GM18861 (cell line): ENCODE results near the gene MBD4.
"Not testable (repeated sequence)": the region's sequence is repeated elsewhere in the genome, so short reads cannot be mapped to it uniquely, and the experiment has no call there.

Experiments
- ATAC-seq: cut with Tn5 transposase; IDR thresholded peaks from one replicate; pipeline ENCODE4 v1.9.1; 2021; ENCODE audit not compliant: unreplicated experiment

Gene MBD4

GRCh38 chr3:129439817-129440617 lies at the start of gene MBD4, which contains the start of gene IFT122:
Gene MBD4 (minus strand): TSS chr3:129439948. CDS start chr3:129439833, 115 bp downstream.
Gene IFT122 (plus strand): TSS chr3:129440224. CDS start chr3:129440331, 107 bp downstream.
- ATAC-seq: peak; percentile 85

GRCh38 chr3:129489258-129489657 lies 49.5 kb upstream of the MBD4 start:
- not testable (repeated sequence) for ATAC-seq

DNA sequence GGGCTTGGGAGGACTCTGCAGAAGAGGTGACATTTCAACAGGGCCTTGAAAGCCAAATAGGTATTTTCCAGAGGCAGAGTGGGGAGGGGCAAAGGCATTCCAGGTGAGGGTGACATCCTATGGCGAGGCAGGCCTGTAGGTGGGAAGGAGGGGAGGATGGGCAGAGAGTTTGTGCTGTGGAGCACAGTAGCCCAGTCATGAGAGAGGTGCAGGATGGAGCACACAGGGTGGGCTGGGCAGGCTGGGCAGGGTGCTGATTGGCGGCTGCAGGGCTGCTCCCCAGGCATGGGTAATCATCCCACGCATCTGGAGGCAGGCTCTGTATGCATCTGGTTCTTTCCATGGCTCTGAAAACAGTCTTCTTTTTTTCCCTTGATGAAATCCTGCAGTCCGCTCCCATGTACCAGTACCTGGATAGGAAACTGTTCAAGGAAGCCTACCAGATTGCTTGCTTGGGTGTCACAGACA lies 48.2 kb upstream of the MBD4 start:
- ATAC-seq: not testable (repeated sequence)

DNA sequence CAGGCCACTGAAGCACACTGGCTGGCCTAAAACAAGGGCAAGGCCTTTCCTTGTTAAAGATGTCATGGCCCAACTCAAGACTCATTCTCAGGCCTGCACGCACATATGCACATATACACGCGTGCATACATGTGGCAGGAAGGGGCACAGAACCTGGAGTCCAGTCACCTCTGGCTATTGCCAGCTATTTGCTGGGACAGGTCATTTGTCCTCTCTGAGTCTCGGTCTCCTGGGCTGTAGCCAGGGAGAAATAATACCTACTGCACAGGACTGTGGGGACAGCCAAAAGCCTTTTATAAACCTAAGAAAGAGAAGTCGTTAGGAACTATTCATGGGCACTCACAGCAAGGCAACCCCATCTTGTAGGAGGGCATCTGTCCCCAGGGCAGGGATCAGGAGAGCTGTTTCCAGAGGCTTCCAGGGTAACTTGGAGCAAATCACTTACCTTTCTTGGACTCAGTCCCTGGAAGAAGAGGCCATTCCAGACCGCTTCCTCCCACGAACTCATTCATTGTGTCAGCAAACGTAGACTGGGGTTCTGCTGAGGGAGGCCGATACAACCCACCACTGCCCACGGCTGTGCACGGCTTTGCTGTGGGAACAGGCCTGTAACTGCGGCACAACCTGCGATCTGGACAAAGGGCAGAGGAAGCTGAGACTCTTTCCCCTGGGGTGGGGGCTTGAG lies 47.6 kb upstream of the MBD4 start:
- ATAC-seq: no peak

GRCh38 chr3:129486664-129487035 lies 46.9 kb upstream of the MBD4 start:
- no peak for ATAC-seq

DNA sequence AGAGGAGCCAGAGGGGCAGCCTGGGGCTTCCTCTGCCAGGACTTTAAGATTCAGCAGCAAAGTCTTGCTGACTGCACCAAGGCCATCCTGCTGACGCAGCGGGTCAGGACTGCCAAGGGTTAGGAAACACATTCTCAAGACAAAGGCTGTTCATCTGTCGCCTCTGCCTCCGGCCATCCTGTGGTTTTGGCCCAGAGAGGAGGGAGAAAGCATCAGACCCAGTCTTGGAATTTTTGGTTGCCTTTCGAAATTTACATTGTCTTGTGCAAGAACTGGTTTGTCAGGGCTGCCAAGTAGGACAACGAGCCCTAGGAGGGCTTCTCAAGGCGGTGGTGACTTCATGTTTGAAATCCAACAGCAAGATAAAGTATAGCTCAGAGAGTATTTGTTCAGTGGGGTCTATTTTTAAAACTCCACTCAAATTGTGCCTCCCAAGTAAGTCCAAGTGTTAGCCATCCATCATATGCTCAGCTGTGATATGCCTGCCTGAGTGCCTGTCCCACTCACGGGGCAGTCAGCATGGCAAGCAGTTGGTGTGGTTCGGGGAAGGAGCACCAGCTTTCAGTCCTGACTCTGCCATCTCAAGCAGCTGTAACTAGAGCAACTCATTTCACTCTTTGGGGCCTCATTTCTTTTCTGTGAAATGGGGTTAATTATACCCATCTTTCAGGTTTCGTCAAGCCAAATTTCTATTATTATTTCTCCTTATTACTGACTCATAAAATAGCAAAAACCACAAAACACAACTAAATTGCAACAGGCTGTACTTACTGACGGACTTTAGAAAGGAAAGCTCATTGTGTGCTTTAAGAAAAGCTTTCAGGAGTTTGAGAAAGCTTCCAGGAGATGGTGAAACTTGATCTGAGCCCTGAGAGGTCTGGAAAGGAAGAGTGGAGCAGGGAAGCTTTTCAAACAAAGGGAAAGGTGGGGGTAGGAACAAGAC lies 46.2 kb upstream of the MBD4 start:
- ATAC-seq: no peak

DNA sequence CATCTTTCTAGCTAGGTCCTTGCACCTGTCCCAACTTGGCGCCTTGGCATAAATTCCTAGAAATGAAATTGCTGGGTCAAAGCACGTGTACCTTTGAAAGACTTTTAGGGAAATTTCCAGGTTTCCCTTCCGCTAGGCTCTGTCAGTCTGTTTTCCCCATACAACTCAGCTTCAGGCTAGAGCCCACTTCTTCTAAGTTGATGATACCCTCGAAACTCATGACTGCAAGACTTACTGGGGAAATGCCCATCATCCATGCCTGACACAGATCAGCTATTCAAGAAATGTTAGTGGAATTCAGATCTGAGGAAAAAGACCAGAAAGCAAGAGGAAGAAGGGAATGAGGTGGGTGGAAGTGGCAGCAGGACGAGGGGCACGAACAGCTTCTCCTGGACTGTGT lies 45.4 kb upstream of the MBD4 start:
- ATAC-seq: not testable (repeated sequence)

DNA sequence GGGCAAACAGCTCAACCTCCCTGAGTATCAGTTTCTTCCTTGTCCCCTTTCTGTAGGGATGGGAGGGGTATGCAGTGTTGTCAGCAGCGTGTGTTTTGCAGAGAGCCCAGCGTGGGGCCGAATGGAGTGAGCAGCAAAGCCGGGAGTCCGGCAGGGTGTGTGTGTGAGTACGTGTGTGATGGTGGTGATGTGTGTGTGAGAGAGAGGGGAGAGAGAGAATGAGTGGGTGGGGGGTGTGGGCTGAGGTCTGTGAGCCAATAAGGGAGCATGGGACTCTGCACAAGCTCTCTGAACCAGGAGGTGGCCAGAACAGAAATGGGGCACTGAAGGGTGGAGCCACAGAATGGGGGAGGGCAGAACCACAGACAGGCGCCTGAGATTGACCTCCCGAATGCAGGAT lies 44.1 kb upstream of the MBD4 start:
- no peak for ATAC-seq

DNA sequence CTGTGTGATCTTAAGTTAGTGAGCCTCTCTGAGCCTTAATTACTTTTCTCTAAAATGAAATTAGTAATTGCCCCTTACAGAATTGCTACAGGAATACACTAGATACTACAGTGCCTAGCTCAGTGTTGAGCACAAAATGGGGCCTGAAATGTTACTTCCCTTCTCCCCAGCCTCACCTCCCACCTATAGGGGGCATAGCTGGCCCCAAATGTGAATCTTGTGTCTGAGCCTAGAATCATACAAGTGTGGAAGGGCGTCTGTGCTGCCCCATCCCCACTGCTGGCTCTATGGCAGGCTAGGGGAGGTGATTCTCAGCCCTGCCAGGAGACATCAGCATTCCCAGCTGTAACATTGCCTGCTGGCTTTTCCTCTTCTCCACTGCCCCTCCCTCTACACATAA lies 43.0 kb upstream of the MBD4 start:
- ATAC-seq: no peak

- no peak for ATAC-seq
These were observed 42.1 kb upstream of the MBD4 start for GRCh38 chr3:129481766-129482332.

DNA sequence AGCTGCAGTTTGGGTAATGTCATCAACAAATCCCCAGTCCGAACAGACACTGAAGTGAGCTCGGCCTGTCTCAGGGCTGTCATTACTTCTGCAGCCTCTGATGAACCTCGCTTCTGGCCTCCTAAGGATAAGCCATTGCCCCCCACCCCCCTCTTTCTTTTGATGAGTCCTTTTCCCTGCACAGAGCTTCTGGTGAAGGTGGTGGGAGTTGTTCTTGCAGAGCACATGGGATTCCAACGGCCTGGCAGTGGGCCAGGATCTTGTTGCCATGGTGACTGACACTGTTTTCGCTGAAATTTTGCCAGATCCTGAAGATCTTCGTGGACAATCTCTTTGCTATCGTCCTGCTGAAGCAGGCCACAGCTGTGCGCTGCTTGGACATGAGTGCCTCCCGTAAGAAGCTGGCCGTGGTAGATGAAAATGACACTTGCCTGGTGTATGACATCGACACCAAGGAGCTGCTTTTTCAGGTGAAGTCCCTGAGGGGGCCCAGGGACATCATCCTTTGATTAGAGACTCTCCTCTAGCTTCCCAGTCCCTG lies 41.5 kb upstream of the MBD4 start:
- not testable (repeated sequence) for ATAC-seq

DNA sequence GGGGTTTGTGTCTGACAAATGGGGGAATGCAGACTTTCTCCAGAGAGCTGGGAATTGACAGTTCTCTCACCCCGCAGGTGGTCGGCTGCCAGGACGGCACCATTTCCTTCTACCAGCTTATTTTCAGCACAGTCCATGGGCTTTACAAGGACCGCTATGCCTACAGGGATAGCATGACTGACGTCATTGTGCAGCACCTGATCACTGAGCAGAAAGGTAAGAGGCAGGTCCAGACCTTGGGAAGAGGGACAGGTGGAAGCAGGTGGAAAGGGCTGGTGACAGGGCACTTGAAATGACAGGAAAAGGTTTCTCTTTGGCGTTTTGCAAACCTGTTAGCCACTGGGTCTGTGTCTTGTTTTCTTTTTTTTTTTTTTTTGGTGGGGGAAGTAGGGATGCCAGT lies 36.8 kb upstream of the MBD4 start:
- no peak for ATAC-seq

GRCh38 chr3:129475863-129476262 lies 36.1 kb upstream of the MBD4 start:
- ATAC-seq: no peak

DNA sequence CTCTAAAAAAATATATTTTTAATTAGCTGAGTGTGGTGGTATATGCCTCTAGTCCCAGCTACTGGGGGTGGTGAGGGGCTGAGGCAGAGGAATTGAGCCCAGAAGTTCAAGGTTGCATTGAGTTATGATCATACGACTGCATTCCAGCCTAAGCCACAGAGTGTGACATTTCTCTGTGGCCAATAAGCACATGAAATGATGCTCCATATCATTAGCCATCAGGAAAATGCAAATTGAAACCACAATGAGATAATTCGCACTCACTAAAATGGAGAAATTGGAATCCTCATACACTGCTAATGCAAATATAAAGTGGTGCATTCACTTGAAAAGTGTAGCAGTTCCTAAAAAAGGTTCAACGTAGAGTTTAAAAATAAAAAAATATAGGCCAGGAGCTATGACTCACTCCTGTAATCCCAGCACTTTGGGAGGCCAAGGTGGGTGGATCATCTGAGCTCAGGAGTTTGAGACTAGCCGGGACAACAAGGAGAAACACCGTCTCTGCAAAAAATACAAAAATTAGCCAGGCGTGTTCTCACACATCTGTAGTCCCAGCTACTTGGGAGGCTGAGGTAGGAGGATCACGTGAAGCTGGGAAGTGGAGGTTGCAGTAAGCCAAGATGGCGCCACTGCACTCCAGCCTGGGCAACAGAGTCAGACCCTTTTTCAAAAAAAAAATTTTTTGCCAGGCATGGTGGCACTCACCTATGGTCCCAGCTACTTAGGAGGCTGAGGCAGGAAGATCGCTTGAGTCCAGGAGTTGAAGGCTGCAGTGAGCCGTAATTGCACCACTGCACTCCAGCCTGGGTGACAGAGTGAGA lies 35.4 kb upstream of the MBD4 start:
- no peak for ATAC-seq

DNA sequence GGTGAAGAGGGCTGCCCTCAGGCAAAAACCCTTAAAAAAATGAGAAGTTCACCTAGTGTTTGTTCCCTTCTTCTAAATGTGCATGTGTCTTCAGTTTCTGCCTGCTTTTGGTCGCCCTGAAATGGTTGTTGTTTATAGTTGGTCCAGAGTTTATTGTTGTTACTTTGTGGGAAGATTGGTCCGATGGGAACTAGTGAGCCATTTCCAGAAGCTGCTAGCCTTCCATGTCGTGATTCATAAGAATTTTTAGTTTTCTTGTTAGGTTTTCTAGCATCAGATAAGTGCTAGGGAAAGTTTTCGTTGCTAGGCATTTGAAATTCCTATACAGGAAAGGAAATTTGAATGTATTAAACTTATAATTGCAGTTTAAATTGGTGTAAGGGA lies 34.0 kb upstream of the MBD4 start:
- no peak for ATAC-seq

DNA sequence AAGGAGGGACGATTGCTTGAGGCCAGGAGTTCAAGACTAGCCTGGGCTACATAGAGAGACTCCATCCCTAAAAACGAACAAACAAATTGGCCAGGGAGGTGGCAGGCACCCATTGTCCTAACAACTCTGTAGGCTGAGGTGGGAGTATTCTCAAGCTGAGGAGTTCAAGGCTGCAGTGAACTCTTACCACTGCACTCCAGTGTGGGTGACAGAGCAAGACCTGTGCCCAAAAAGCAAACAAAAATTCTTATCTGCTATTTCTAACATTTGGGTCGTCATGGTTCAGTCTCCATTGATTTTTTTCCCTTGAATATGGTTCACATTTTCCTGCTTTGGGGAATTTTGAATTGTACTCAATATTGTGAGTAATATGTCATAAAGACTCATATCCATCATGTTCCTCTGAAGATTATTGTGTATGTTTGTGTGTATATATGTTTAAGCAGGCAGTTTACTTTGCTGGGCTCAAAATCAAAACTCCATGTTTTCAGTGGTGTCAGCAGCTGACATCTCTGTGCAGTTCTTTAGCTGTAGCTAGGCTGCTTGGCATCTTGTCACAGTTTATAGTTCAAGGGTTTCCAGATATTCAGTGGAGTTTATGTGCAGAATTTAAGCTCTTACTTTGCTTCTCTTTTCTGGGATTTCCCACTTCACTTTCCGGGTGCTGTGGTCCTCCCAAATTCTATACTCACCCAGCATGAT lies 33.5 kb upstream of the MBD4 start:
- no peak for ATAC-seq

- ATAC-seq: no peak
These were observed 31.1 kb upstream of the MBD4 start for GRCh38 chr3:129470861-129471260.

DNA sequence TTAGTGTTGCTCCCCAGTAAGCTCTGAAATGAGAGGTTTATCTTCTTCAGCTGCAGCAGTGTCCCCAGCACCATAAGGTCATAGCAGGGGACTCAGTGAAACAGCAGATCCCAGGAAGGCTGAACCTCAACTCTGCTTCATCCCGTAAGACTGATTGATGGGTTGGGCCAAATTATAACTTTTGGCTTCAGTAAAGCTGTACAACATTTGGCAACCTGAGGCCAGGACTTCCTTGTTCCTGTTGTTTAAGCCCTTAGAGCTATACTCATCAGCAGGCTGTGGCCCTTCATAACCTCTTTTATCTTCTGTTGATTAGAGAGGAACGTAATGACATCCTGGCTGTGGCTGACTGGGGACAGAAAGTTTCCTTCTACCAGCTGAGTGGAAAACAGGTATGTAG lies 29.3 kb upstream of the MBD4 start:
- ATAC-seq: no peak

- no peak for ATAC-seq
These were observed 28.2 kb upstream of the MBD4 start for GRCh38 chr3:129467932-129468331.
